WTC11 (cell line): Measurements from ENCODE around the gene EXOC4.

Source experiments
- ATF1 ChIP-seq: sonication (generic); formaldehyde crosslinking; IDR thresholded peaks from 2 replicates; pipeline ENCODE4 v1.8.1; 2023; ENCODE audit warnings: mild to moderate bottlenecking, moderate library complexity, missing genetic modification reagents
- HMGXB4 ChIP-seq: sonication (generic); formaldehyde crosslinking; IDR thresholded peaks from 2 replicates; pipeline ENCODE4 v1.8.1; 2023; ENCODE audit warnings: mild to moderate bottlenecking, moderate library complexity, missing genetic modification reagents
- OVOL2 ChIP-seq: fragments of 250-450 bp; sonication (Bioruptor Pico); IDR thresholded peaks from 2 replicates; pipeline ENCODE4 v1.9.0; 2021; ENCODE audit warnings: mild to moderate bottlenecking, borderline replicate concordance
- SMAD3 ChIP-seq: sonication (generic); formaldehyde crosslinking; IDR thresholded peaks from 2 replicates; pipeline ENCODE4 v1.8.0; 2022; ENCODE audit warnings: missing genetic modification reagents, mild to moderate bottlenecking, borderline replicate concordance
- TF ChIP-seq, protein P1 (sequence below): fragments of 200-600 bp; IDR thresholded peaks from 2 replicates; pipeline ENCODE4 v1.8.0; 2022; ENCODE audit warnings: antibody characterized with exemption

GRCh38 chr7:133564484-133564883 is 311.6 kb downstream of the EXOC4 start:
- TF ChIP-seq OVOL2 (CRISPR knock-in tag) (no peak), ATF1 (CRISPR knock-in tag) (no peak), HMGXB4 (CRISPR knock-in tag) (no peak), SMAD3 (no peak)
- TF ChIP-seq, protein P1, sequence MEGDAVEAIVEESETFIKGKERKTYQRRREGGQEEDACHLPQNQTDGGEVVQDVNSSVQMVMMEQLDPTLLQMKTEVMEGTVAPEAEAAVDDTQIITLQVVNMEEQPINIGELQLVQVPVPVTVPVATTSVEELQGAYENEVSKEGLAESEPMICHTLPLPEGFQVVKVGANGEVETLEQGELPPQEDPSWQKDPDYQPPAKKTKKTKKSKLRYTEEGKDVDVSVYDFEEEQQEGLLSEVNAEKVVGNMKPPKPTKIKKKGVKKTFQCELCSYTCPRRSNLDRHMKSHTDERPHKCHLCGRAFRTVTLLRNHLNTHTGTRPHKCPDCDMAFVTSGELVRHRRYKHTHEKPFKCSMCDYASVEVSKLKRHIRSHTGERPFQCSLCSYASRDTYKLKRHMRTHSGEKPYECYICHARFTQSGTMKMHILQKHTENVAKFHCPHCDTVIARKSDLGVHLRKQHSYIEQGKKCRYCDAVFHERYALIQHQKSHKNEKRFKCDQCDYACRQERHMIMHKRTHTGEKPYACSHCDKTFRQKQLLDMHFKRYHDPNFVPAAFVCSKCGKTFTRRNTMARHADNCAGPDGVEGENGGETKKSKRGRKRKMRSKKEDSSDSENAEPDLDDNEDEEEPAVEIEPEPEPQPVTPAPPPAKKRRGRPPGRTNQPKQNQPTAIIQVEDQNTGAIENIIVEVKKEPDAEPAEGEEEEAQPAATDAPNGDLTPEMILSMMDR: no peak
